Stimulated activated memory B cell treated with anti-CD40 and anti-IgM and Interleukin-4, amounts not matched to agents 10 μg/mL and 1 μg/mL and 100 μg/mL, for 72 hours (primary cell): Measurements from ENCODE around the gene BMP3.

Source experiments
- ATAC-seq: fragments of 150-1000 bp; cut with Tn5 transposase; 2 replicates; pipeline ENCODE4 v1.10.0; 2021
- H3K27ac Mint-ChIP-seq: one replicate; pipeline ENCODE4 v1.8.0; 2022; ENCODE audit warnings: mild to moderate bottlenecking, mixed read lengths
- H3K27me3 Mint-ChIP-seq: one replicate; pipeline ENCODE4 v1.8.0; 2022; ENCODE audit warnings: mixed read lengths
- H3K36me3 Mint-ChIP-seq: one replicate; pipeline ENCODE4 v1.8.0; 2022; ENCODE audit warnings: mixed read lengths
- H3K4me1 Mint-ChIP-seq: one replicate; pipeline ENCODE4 v1.8.0; 2022; ENCODE audit warnings: mixed read lengths
- H3K4me3 Mint-ChIP-seq: one replicate; pipeline ENCODE4 v1.8.0; 2022; ENCODE audit warnings: mild to moderate bottlenecking, moderate library complexity, mixed read lengths
- H3K9me3 Mint-ChIP-seq: one replicate; pipeline ENCODE4 v1.8.0; 2022; ENCODE audit warnings: mixed read lengths

BMP3 gene

DNA sequence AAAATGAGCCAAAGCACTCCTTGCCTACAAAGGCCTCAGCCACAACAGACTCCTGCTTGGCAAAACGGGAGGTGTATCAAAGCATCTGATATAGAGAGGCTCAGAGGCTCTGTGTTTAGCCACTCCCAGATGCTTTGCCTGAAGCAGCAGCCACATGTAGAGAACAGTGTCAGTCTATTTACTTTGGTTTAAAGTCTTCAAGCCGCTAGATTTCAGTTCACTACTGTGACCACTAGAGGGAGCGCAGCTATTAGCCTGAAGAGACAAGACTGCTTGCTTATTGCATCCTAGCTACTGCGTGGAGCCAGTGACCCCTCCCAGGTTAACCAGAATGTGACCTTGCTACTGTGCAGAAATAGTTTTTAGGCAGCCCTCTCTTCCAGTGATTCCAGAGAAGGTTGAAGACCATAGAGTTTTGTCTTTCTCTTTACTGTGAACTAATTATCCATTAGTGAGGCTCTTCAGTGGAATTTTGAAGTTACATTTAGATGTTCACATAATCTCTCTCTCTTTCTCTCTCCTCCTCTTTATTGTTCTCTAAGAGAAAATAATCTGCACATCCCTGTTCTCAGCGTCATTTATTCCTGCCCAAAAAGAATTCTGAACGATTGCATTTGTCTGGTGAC is 39.3 kb downstream of the BMP3 start:
- H3K9me3 Mint-ChIP-seq, result no peaks in the 10 kb centered on the region
- H3K27me3 Mint-ChIP-seq, result peaks cover 10% of the 10 kb centered on the region
- no peaks in the 10 kb centered on the region for H3K4me1 Mint-ChIP-seq
- no peak overlapping the region for H3K4me3 Mint-ChIP-seq
- no peaks in the 10 kb centered on the region for H3K36me3 Mint-ChIP-seq
- H3K27ac Mint-ChIP-seq, result no peak overlapping the region
- peak; percentile 72 for ATAC-seq

DNA sequence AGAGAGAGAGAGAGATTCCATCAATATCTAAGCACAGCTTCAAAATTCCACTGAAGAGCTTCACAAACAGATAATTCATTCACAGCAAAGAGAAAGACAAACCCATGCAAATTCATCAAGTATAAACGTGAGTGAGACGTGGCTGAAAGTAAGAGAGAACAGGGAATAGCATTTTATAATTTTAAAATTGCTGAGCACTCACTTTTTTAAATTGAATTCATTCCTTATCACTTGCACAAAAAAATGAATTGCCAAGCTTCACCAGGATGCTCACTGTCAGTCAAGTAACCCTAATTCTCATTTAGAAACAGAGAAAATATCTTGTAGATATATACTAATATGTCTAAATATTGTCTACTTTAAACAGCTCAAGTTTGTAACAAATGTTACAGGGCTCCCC is 40.5 kb downstream of the BMP3 start:
- Mint-ChIP-seq H3K36me3 (no peaks in the 10 kb centered on the region), H3K27me3 (peaks cover 16% of the 10 kb centered on the region), H3K9me3 (no peaks in the 10 kb centered on the region), H3K4me3 (no peak overlapping the region), H3K4me1 (no peaks in the 10 kb centered on the region), H3K27ac (no peak overlapping the region)
- no peak for ATAC-seq

DNA sequence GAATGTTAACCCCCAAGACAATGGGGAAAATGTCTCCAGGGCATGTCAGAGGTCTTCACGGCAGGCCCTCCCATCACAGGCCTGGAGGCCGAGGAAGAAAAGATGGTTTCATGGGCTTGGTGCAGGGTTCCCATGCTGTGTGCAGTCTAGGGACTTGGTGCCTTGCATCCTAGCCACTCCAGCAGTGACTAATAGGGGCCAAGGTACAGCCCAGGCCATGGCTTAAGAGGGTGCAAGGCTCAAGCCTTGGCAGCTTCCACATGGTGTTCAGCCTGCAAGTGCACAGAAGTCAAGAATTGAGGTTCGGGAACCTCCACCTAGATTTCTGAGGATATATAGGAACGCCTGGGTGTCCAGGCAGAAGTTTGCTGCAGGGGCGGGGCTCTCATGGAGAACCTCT is 50.6 kb downstream of the BMP3 start:
- ATAC-seq, result no peak
- Mint-ChIP-seq H3K4me3 (no peak overlapping the region), H3K36me3 (peaks cover 4% of the 10 kb centered on the region), H3K27me3 (peaks cover 14% of the 10 kb centered on the region), H3K27ac (no peak overlapping the region), H3K4me1 (no peaks in the 10 kb centered on the region), H3K9me3 (peaks cover 9% of the 10 kb centered on the region)

DNA sequence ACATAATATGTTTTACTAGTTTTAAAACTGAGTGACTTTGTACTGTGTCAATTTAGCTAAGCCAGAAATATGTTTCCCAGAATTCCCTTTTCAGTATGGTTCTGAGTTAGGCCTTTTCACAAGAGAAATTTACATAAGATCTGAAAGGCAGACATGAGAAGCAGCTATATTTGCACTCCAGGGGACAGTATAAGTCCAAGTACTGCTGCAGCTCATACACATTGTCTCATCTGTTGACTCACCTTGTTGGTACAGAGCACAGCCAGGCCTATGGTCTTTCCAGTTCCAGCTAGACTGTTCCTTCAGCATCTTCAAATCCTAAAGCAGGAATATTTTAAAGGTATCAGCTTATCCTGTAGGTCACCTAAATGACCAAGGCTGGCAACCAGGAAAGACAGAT is 53.5 kb downstream of the BMP3 start:
- H3K9me3 Mint-ChIP-seq, result peaks cover 9% of the 10 kb centered on the region
- no peak for ATAC-seq
- peaks cover 14% of the 10 kb centered on the region for H3K27me3 Mint-ChIP-seq
- H3K36me3 Mint-ChIP-seq, result peaks cover 4% of the 10 kb centered on the region
- no peak overlapping the region for H3K4me3 Mint-ChIP-seq
- H3K4me1 Mint-ChIP-seq, result no peaks in the 10 kb centered on the region
- no peak overlapping the region for H3K27ac Mint-ChIP-seq

DNA sequence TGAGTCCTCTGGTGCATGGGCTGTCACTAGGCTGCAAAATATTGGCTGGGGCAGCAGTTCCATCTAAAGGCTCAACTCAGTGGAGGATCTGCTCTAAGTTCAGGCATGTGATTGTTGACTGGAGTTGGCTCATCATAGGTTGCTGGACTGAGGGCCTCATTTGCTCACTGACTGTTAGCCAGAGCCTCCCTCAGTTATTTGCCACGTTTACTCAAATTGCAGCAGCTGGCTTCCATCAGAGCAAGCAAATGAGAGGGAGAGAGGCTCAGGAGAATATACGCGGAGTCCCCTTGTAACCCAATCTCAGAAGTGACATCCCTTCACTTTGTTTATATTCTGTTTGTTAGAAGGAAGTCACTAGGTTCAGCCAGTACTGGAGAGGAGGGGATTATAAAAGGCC is 54.1 kb downstream of the BMP3 start:
- no peak for ATAC-seq
- Mint-ChIP-seq H3K27me3 (peaks cover 14% of the 10 kb centered on the region), H3K9me3 (peaks cover 9% of the 10 kb centered on the region), H3K27ac (no peak overlapping the region), H3K4me1 (no peaks in the 10 kb centered on the region), H3K4me3 (no peak overlapping the region), H3K36me3 (peaks cover 4% of the 10 kb centered on the region)

DNA sequence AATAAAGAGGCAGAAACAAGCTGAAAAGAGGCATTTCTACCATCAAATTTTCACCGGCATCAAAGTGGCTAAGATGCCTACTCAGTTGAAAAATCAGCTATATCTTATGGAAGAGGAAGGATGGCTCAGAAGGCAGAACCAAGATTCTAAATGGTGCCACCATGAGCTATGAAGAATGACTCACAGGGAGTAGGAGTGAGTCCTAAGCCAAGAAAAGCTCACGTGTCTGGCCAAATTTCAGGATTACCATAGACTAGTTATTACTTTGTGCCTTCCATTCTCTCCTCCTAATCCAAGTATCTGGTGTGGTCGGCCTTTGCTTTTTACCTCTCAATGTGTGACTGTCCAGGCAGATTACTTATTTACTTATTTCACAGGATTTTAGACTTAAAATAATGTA is 54.8 kb downstream of the BMP3 start:
- H3K4me3 Mint-ChIP-seq, result no peak overlapping the region
- ATAC-seq, result no peak
- H3K36me3 Mint-ChIP-seq, result peaks cover 4% of the 10 kb centered on the region
- H3K9me3 Mint-ChIP-seq, result peaks cover 9% of the 10 kb centered on the region
- H3K27ac Mint-ChIP-seq, result no peak overlapping the region
- H3K27me3 Mint-ChIP-seq, result peaks cover 14% of the 10 kb centered on the region
- H3K4me1 Mint-ChIP-seq, result no peaks in the 10 kb centered on the region

DNA sequence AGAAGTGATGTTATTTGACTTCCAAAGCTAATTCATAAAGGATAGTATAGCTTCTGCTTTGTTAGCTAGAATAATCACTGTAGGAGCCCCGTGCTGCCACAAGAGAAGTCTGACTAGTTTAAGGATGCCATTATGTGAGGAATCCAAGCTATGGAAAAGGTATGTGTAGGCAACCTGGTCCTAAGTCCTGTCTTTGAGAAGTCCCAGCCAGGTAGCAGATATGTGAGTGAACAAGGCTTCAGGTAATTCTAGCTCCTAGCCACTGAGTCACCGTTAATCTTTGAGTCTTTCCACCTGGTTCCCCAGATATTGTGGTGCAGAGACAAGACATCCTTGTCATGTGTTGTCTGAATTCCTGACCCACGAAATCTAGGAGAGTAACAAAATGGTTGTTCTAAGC is 55.5 kb downstream of the BMP3 start:
- no peak overlapping the region for H3K4me3 Mint-ChIP-seq
- H3K27me3 Mint-ChIP-seq, result peaks cover 7% of the 10 kb centered on the region
- no peaks in the 10 kb centered on the region for H3K4me1 Mint-ChIP-seq
- no peak for ATAC-seq
- H3K9me3 Mint-ChIP-seq, result peaks cover 6% of the 10 kb centered on the region
- no peaks in the 10 kb centered on the region for H3K36me3 Mint-ChIP-seq
- H3K27ac Mint-ChIP-seq, result no peak overlapping the region

DNA sequence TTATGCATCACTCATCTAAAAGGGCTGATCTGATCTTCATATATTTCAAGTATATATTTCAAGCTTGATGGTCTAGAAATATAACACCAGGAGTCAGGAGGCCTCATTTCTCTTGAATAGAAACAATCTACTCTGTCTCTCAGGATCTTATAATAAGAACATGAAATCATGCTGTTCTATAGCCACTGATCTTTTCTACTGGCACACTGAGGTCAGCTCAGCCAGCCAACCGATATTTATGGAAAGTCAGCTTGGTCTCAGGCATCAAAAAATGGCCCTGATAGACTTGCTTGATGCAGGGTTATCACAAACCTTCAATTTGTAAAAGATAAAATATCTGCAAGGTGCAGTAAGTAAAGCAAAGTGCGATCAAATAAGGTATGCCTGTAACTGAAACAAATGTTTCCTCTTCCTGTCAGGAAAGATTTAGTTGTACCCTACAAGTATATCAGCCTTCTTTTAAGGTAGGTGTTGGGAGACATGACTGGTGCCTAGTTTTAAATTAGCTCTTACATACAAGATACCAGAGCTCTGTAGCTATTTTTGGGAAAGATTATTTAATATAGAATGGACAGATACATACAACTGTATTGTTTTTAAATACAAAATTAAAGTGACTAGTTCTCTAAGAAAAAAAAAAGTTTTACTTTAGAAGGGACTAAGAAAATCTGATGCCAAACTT is 63.4 kb downstream of the BMP3 start:
- Mint-ChIP-seq H3K27ac (no peak overlapping the region), H3K4me3 (no peak overlapping the region), H3K9me3 (no peaks in the 10 kb centered on the region), H3K36me3 (no peaks in the 10 kb centered on the region), H3K27me3 (no peaks in the 10 kb centered on the region), H3K4me1 (no peaks in the 10 kb centered on the region)
- no peak for ATAC-seq

DNA sequence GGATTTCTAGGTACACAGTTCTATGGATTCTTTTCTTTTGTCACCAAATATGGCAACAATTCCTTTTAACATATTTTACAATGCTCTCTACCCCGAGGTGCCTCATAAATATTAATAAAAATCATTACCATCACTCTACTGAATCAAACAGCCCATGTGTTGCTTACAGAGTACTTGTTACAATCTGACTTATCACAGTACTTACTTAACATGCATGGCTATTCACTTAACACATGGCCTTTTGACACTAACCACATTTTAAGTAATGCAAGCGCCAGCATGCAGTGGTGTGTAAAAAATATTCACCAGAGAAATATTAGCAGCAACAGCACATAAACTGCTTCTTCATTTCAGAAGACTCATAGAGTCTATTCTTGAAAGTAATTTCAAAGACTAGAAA is 64.9 kb downstream of the BMP3 start:
- Mint-ChIP-seq H3K27me3 (no peaks in the 10 kb centered on the region), H3K36me3 (no peaks in the 10 kb centered on the region), H3K27ac (no peak overlapping the region), H3K4me1 (no peaks in the 10 kb centered on the region), H3K4me3 (no peak overlapping the region), H3K9me3 (no peaks in the 10 kb centered on the region)
- ATAC-seq, result no peak

DNA sequence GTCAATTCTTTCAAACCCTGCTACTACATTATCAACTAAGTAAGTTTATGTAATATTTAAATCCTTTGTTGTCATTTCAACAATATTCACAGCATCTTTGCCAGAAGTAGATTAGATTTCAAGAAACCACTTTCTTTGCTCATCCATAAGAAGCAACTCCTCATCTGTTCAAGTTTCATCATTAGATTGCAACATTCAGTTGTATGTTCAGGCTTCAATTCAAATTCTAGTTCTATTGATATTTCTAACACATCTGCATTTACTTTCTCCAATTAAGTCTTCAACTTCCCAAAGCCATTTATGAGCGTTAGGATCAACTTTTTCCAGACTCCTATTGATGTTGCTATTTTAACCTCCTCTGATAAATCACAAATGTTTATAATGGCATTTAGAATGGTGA is 66.1 kb downstream of the BMP3 start:
- Mint-ChIP-seq H3K4me3 (no peak overlapping the region), H3K4me1 (no peaks in the 10 kb centered on the region), H3K27ac (no peak overlapping the region), H3K9me3 (no peaks in the 10 kb centered on the region), H3K36me3 (no peaks in the 10 kb centered on the region), H3K27me3 (no peaks in the 10 kb centered on the region)
- ATAC-seq, result no peak

DNA sequence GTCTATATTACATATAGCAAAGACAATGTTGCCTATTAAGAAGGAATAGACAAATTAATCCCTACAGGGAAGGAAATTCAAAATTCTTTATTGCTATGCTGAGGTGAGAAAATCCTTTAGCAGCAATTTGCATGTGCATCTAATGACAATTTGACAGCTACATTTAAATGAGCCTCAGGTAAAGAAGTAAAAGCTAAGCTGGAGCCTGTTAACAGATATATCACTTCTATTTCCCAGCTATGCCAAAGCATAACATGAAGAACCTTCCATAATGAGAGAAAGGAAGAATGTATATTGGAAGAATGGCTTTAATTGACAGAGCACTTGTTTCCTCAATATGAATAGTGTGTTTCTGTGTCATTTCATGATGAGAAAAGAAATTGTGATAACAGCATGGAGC is 71.6 kb downstream of the BMP3 start:
- H3K36me3 Mint-ChIP-seq, result no peaks in the 10 kb centered on the region
- H3K4me3 Mint-ChIP-seq, result no peak overlapping the region
- ATAC-seq, result no peak
- H3K9me3 Mint-ChIP-seq, result peaks cover 2% of the 10 kb centered on the region
- no peak overlapping the region for H3K27ac Mint-ChIP-seq
- H3K27me3 Mint-ChIP-seq, result no peaks in the 10 kb centered on the region
- H3K4me1 Mint-ChIP-seq, result peaks cover 15% of the 10 kb centered on the region

DNA sequence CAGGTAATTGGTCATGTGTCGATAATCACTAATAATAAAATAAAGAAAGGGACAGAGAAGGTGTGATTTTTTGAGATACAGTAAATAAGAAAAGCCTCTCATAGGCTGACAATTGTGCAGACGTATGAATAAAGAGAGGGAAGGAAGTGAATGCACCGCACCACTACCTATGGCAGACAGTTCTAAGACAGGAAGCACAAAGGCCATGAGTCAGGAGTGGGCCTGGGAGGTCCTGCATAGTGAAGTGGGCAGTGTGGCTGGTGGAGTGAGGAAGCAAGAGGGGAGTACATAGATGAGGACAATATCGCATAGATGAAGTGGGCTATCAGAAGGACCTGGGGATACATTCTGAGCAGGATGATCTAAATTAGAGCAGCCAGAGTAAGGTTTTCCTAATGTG is 75.6 kb downstream of the BMP3 start:
- H3K36me3 Mint-ChIP-seq, result no peaks in the 10 kb centered on the region
- ATAC-seq, result peak; percentile 55
- peaks cover 15% of the 10 kb centered on the region for H3K4me1 Mint-ChIP-seq
- no peaks in the 10 kb centered on the region for H3K27me3 Mint-ChIP-seq
- no peak overlapping the region for H3K27ac Mint-ChIP-seq
- H3K4me3 Mint-ChIP-seq, result no peak overlapping the region
- peaks cover 4% of the 10 kb centered on the region for H3K9me3 Mint-ChIP-seq
